GM18517 (cell line): ENCODE data around the gene PRPF40A.
A peak's percentile ranks its signal among the peaks of the same experiment; 100 is the strongest.

ENCODE experiments used
- ATAC-seq: cut with Tn5 transposase; IDR thresholded peaks from one replicate; pipeline ENCODE4 v1.9.1; 2021; ENCODE audit warnings: mild to moderate bottlenecking, moderate library complexity; ENCODE audit not compliant: unreplicated experiment

Gene PRPF40A

GRCh38 chr2:152622219-152622618, 95.0 kb downstream of the PRPF40A start:
- ATAC-seq = no peak

DNA sequence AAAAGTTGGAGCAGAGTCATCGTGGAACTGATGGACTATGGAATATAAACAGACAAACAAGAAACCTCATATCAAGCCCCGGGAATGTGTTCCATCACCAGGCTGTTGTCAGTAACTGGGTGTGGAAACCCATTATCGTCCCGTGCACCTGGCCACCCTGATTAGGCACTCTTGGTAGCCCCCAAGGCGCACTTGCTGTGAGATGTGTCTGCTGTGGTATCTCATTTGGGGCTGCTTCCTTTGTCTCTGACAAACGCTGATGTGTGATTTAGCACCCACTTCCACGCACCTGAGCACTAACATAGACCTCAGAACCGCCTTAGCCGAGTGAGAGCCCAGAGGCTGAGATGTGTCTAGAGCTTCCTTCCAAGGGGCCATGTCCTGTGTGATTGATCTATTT, 96.3 kb downstream of the PRPF40A start:
- no peak for ATAC-seq

DNA sequence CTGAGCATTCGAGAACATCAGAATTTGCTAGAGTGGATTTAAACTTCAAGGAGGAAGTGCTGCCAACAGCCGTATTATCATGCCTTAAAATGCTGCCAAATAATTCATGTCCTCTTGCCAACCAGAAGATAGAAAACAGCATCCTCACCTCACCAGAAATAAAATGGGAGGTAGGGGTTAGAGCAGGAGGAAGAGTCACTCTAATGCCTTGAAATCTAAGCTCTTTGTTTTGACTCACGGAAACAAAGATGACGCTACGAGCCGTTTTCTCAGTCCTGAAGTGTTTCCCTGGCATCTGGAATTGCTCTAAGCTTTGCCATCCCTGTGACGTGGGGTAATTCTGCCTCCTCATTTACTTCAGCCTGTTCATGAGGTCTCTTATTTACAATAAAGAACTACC, 97.1 kb downstream of the PRPF40A start:
- no peak for ATAC-seq

DNA sequence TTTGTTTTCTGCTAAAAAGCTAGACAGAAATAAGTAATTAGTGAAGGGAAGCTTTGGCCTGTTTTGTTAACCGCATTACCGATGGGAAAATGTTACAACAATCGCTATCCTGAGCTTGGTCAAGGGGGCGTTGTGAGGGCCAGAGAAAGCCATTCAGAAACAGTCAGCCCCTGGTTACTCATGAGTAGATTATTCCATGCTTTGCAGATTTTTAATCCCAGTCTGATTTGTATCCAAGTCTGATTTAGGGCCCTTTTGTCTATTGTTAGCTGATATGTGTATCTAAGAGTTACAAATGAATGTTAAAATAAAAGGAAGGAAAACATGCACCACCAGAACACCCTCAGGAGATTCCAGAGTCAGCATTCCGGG, 99.1 kb downstream of the PRPF40A start:
- ATAC-seq = no peak

DNA sequence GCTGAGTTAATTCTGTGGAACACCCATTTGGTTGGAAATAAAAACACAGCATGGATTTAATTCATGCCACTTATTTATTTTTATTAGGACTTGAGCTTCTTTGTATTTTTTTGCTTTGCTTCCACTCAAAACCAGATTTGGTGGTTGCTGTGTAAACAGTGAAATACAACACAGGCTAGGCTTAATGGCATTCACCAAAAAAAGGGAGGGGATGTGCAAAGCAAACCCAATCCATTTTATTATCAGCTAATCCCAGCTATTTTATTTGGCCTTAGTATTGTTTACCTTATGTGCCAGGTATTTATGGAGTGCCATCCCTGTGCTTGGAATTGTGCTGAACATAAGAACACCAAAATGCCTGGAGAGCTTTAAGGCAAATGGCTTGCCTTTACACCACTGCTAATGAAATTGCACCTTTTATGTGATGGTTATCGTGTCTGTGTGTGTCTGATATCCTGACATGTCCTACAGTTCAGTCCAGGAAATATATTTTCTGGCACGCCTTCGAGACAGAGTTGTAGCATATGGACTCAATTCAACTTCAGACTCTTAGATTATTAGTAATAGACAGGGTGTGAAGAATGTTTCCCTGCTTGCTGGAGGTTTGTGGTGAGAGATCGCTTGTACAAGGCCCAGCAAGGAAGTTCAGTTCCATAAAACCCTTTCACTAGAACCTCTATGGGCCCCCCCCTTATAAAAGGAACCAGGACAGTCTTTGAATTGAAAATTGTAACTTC, 99.6 kb downstream of the PRPF40A start:
- no peak for ATAC-seq

GRCh38 chr2:152615177-152615576, 102.1 kb downstream of the PRPF40A start:
- ATAC-seq = no peak

DNA sequence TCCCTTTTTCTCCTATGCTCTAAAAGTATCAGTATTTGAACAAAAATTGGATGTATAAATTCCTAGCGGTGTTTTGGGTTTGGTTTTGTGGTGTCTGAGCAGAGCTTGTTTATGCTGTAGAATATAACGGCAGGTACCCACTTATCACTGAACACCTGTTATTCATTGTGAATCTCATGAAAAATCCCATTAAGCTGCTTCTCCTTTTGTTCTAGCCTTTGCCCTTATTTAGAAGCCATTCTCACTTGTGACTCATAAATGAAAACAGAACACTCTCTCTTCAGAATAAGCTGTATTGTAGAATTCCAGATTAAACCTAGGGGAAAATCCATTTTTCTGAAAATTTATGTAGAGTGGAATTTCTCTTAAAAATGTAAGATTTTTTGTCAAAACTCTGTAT, 104.0 kb downstream of the PRPF40A start:
- ATAC-seq = peak; percentile 38

- peak; percentile 86 for ATAC-seq
Measured at GRCh38 chr2:152611458-152612231, 105.6 kb downstream of the PRPF40A start.

GRCh38 chr2:152609699-152610098, 107.6 kb downstream of the PRPF40A start:
- no peak for ATAC-seq

DNA sequence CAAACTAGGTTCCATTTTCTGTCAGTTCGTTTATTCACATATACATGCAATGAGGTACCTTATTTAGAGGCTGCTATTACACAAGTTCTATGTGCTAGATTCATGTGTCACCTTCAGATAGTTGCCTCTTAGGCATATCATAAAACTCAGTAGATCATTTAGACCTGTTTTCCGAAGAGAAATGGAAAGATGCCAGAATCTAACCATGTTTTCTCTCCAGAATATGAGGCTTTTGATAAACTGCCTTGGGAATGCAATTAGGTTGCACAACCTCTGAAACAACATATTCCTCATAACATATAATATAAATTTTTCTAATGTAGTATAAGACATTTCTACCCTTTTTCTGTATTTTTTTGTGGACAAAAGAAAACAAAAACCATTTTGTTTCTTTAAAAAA, 108.1 kb downstream of the PRPF40A start:
- ATAC-seq = no peak

DNA sequence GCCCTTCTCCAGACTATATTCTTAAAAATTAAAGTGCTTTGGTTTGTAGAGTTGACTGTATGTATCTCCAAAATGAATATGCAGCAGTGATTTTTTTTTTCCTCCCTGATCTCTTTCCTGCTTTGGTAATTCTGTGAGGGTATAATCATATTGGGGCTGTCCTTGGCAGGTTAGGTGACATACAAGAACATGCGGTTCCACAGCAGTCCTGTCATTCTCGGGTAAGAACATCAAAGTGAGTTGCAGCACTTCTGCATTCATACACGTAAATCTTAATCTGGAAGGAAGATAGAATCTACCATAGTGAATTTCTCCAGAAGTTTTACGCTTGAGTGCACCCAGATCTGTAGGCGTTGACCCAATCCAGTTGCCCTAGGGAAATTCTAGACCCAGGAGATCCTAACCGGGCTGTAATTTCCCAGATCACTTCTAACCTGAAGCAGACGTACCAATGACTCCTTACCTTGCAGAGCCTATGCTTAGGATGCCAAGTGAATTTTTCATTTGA, 109.4 kb downstream of the PRPF40A start:
- ATAC-seq = no peak

DNA sequence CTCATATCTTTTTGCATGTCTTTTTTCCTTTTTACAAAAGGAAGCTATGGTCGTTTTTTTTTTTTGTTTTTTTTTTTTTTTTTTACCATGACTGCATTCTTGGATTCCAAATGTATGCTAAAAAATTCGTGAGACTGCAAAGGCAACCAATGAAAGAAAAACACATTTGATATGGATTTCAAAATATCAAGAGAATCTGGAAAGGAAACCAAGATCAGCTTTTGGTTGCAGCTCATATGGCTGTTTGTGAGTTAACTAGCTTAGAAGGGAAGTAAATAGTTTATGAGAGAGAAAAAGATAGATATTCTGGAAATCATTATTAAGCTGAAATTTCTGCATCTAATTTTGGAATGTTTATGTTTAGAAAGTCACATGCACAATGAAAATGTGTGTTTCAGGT, 110.3 kb downstream of the PRPF40A start:
- no peak for ATAC-seq

GRCh38 chr2:152606081-152606480, 111.2 kb downstream of the PRPF40A start:
- ATAC-seq = no peak

DNA sequence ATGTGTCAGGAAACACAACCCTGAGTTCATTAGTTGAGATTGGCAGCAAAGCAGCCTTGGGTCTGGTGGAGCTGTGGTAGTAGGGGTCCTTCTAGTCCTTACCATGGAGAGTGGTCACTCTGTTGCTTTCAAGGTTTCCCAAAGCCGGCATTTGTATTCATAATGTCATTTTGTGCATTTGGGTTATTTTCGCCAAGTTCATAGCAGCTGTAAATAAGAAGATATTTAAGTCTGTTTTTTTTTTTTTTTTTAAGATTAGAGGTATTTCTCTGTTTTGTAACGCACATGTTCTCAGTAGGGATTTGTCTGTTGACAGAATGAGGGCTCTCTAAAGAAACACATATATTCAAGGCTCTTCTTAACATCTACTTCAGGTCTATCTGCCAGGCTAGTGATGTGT, 114.1 kb downstream of the PRPF40A start:
- ATAC-seq = no peak

GRCh38 chr2:152602750-152603149, 114.5 kb downstream of the PRPF40A start:
- ATAC-seq = no peak
